Hypothalamus (tissue), 51 donors: ENCODE data around the gene NIM1K.
"Not testable (repeated sequence)": the region's sequence is repeated elsewhere in the genome, so short reads cannot be mapped to it uniquely, and the experiment has no call there.

ENCODE experiments used
- DNase-seq, 51 donors: peaks; one replicate each; lab custom pipeline; 2025; lab: John Stamatoyannopoulos, UW

Gene NIM1K

DNA sequence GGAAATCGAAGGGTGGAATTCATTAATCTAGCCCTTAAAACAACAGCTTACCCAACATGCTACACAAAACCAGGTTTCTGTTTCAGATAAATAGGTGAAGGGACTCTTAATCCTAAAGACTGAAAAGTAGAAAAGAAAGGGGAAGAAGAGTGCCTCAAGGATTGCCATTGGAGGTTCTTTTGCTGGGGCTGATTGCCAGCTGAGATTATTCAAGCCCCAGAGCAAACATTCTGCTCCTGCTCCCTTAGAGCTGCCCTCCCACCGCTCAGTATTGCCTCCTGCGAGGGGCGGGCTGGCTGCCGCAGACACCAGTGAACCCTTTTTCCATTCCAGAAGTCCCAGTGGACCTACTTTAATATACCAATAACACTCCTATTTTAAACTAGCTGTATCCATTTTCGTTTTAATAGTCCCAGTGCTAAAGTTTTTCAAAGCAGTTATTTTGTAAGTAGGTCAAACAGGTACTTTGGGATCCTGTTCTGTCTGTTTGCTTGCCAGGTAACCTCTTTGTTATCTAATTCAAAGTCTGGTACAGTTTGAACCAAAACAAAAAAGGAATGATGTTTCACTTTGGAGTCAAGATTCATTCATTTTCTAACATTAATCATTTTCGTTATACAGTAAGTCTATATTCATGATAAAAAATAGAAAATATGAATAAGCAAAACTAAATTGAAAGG is 82.5 kb downstream of the NIM1K start:
- DNase-seq = no peak

DNA sequence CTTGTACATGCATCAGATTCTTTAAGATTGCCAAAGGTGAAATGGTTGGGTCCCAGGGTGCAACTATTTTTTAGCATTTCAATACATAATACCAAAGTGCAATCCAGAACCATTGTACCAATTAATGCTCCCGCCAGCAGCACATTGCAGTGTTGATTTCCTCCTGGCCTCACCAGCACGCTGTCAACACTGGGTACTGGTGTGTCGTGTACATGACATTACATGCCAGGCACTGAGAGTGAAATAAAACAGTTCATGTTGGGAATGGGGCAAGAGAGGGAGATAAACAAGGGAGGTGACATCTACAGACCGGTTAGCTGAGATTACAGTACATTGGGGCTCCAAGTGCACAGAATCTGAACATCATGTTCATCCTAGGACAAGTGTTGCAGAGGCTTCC is 83.4 kb downstream of the NIM1K start:
- DNase-seq = no peak

DNA sequence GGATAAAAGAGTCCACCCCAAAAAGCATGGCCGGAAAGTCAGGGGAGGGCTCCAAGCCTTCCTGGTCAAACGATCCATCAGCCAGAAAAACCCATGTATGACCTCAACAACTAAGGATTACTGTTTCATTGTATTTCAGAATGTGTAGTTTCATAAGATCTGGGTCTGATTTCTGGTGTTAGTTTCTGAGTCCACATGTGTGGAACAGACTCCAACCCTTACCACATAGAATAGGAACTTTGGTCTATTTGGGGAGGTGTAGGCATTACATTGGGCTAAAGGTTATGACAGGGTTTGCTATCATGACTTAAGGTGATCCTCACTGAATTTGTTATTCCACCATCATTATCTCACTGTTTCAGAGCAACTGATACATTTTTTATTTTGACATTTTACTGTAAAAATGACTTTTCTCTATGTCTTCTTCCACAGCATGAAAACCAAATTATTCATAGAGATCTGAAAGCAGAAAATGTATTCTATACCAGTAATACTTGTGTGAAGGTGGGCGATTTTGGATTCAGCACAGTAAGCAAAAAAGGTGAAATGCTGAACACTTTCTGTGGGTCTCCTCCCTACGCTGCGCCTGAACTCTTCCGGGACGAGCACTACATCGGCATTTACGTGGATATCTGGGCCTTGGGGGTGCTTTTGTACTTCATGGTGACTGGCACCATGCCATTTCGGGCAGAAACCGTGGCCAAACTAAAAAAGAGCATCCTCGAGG is 87.7 kb downstream of the NIM1K start:
- DNase-seq = no peak

DNA sequence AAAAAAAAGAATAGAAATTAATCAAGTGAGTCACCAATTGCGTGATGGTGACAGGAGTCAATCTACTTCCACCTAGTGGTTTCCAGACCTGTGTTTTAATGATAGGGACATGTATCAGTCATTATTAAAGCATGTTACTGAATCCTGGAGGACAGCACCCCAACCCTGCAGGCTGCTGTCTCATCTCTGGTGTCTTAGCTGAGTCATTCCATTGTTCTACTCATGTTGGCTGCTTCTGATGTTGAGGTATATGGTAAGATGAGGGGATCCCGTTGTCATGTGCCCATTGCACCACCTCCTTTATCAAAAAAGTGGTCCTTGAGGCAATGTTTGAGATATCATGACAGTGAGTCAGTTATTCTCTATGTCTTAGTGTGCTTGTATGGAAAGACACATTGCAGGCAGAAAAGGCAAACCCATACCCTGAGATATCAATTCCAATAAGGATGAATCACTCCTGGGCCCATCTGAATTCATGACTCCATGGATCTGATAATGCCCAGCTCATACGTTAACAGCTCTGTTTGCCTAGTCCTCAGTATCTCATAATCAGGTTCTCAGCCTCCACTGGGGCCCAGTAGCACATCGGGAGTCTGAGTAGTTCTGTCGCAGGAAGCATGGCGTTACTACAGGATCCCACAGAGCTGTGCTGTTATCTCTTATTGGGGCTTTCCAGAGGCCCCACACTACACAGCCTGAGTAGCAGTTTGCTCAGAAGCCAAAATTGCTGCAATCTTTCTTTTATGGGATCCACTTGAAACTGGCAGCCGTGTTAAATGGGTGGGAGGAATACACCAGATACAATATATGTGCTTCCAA is 90.0 kb downstream of the NIM1K start:
- DNase-seq = no peak

DNA sequence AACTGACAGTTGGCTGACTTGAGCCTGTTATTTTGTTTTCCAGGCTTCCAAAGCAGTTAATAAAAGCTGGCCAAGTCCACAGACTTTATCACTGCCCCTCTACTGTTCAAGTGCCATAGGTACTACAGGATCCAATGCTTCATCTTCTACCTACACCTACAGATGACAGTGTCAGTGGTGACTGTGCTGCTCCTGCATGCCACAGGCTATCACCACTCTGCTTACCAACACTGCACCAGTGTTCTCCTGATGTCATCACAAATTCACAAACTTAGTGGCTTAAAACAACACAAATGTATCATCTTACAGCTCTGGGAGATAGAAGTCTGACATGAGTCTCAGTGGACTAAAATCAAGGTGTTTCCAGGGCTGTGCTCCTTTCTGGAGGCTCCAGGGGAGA is 94.6 kb downstream of the NIM1K start:
- no peak for DNase-seq

DNA sequence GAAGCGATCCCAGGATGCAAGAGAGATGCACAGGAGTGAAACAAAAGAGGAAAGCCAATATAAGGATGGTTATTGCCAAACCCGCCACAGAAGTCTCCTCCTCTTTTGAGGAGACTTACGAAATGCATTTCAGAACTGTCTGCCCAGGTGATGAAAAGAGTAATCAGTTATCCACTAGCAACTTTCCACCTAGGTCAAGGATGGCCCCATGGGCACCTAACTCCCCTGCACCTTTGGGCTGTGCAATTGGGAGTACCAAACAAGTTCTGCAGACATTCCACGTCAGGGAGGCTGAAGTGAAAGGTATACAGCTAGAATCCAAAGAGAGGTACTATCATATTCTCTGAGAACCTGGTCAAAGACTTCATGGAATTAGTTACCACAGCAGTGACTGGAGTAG is 95.5 kb downstream of the NIM1K start:
- DNase-seq = no peak

DNA sequence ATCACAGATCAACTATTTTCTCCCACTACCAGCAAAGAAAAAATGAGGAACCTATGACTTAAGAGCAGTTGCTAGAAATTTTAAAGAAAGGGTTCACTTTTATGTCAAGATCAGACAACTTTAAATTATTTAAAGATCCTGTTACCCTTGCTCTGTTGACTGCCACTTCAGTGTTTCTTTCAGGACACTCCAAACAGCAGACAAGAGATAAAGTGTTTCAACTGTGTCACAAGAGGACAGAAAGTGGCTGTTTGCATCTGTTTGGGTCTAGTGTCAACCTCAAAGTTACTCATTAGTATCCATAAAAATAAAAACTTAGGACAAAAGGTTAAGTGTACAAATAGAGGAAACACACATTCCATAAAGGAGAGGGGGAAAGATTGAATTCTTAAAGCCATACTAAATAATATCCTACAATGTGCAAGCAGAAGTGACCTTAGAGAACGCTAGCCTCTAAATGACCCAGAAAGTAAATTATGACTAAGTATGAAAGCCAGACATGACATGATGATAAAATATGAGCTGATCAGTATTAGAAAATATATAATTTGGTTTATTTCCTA is 96.3 kb downstream of the NIM1K start:
- no peak for DNase-seq

DNA sequence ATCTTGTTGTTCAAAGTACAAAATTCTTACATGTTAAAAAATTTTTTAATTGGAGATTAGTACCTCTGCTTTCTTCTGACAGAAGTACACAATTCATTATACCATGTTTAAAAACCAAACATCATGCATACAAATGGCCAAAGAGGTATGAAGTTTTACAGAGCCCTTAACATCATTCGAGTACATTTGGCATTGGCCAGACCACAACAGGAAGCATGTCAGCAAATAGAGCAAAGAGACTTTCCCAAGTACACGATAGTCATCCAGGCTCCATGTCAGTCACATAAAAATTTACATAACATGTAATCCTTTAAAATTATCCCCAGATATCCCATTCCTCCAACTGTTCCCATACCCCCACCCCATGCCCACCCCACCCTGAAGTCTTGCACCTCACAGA is 98.7 kb downstream of the NIM1K start:
- no peak for DNase-seq

DNA sequence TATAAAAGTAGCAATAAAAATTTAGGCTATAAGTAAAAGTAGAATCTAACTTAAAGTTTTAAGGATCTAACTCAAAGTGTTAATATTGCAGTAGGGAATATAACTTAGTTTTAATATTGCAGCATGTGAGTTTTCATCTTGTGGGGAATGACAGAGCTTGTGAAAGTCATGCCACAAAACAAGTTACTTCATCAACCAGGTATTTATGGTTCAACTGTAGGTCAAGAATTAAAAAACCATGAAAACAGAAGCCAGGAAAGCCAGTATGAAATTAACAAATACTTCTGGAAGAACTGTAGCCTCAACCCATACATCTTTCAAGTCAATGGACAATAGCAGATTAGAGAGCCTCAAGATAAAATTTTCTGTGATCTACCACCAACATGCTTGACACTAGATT is 102.2 kb downstream of the NIM1K start:
- no peak for DNase-seq

DNA sequence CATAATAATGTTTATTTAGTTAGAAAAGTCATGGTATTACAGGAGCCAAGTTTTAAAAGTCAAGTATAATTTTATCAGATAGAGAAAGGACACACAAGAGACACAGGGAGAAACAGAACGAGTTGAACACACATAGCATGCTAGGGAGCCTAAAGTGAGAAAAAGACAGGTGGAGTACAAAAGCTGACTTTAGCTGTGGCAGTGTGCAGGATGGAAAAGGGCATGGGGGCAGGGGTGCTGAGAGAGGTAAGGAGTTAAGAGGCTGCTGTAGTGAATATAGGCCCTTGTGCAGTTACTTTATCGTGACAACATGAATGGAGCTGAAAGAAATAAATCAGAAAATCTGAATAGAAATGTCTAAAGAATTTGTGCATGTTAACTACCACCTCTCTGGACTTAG is 103.2 kb downstream of the NIM1K start:
- DNase-seq = no peak

DNA sequence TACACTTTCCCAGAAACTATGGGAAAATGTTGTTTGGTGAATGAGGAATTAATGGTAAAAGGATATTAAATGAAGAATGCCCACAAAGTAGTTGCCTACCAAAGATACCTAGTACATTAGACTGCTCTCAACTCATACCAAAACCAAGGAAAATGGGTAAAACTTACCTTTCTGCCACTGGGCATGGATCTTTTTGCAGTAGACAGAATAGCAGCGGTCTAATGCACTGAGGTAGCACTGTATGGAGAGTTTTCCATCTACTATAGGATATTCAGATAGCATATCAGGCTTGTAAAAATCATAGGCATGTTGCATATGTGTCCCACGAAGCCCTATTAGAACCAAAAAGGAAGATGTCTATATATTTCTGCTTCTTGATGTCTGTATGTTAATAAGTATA is 104.8 kb downstream of the NIM1K start:
- DNase-seq = no peak

DNA sequence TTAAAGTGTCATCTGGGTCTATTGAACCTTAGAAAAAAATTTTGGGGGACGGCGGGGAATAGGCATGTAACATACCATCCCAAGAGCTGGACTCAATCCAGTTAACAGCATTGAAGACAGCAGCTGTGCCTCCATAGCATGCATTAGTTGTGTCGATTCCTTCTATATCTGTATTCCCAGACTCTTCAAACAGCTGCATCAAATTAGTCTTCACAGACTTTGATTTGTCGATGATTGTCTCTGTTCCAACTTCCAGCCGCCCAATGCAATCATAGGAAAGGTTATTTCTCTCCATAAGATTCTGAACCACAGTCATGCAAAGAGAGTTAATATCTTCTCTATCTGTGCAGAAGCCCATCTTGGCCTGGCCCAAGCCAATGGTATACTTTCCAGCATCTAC is 106.4 kb downstream of the NIM1K start:
- DNase-seq = no peak

DNA sequence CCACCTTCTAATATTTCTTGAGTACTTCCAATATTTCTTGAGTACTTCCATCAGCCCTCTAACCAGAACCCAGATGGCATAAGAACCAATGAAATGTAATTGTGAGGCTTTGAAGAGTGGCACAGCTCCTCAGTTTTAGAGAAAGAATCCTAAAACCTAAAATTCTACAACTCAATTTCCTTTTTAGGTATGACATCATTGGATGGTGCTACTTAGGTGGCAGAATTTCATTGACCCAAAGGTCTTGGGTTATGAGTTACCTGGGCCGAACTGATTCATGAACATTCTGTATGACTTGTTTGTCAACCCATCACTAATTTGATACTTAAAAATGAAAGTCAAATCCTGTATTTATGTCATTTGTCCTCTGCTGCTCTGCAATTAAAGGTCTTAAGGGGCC is 108.1 kb downstream of the NIM1K start:
- DNase-seq = no peak

DNA sequence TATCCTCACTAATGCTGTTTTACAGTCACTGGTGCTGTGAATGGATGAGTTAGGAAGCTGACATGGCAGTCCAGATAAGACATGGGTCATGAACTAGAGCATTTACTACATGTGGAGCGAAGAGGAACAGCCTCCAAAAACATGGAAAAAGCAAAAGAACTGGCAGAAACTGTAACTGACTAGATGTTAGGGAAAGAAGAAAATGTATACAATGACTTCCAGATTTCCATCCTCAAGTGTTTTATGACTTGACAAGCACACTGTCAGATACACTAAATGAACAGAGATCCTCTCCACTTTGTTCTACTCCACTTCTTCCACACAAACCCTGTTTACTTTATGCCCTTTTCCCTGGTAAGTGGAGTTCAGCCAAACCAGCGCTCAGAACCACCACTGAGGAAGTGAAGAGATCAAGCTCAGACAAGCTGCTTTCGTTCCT is 109.6 kb downstream of the NIM1K start:
- no peak for DNase-seq

DNA sequence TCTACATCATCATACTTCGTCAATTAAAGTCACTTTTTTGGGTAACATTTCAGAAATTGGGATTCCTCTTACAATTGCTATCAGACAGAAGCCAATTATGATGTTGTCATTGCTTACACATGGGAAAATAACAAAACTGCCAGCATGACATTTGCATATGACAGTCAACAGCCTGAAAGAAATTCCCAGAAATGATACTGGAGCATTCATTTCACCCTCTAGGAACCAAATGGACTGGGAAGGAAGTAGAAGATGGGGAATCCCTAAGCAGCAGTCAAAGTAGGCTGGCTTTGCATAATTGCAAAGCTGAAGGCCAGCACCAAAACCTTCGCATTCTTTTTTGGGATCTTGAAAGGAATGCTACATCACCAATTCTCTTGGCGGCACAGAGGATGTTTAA is 110.5 kb downstream of the NIM1K start:
- DNase-seq = no peak

DNA sequence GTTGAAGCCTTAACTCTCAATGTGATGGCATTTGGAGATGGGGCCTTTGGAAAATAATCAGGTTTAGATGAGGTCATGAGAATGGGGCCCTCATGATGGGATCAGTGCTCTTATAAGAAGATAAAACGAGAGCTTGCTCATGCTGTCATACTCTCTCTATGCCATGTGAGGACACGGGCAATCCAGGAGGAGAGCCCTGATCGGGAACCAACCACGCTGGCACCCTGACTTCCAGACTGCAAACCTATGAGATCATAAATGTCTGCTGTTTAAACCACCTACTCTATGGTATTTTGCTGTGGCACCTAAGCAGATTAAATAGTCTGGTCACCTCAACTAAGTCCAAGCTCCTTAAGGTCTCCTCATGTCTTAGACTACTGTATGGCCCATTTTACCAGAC is 111.2 kb downstream of the NIM1K start:
- no peak for DNase-seq

DNA sequence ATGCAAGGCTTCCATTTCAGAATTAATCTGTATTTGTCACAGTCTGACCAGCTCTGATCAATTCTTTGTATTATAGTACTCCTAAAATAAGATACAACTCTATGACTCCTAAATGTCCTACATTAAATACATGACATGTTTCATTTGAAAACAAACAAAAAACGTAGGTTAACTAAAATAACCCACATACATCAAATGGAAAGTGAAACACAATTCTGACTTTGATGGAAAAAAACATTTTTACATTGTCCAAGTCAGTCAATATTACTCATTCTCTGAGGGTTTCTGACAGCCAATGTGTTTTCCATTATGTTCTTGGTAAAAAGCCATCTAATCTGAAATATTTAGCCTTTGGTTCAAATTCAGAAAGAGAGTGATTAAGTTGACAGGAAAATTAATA is 112.5 kb downstream of the NIM1K start:
- DNase-seq = no peak

DNA sequence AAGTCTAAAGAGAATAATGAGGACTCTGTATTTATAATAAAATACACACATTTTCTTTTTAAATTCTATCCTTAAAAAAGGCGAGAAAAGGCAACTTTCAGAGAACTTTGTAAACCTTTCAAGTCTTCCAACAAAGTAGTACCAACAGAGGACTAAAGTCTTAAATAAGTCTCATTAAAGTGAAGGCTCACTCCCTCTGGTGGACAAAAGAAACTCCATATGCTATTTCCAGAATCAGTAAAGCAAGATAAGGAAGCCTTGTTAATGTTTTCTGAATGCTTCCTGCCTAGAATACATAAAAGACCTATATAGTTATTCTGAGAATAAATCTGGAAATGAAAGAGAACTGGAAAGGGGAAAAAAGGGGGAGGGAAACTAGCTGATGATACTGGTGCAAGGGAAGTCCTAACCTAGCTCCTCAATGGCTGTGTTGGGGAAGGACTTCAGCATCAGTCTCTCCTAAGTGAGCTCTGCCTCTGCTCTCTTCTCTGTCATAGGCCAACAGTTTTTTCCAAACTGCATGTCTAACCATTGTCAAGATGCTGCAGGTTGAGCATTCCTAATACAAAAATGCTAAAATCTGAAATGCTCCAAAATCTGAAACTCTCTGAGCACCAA is 114.0 kb downstream of the NIM1K start:
- peak in 2 of 51 donors; percentile 3 to 46 for DNase-seq

DNA sequence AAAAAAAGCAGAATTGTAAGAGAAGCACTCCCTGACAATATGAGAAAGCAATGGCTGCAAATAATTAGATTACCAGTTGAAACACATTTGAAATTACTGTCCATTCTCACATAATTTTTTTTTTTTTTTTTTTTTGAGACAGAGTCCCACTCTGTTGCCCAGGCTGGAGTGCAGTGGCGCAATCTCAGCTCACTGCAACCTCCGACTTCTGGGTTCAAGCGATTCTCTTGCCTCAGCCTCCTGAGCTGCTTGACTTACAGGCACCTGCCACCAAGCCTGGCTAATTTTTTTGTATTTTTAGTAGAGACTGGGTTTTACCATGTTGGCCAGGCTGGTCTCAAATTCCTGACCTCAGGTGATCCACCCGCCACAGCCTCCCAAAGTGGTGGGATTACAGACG is 114.9 kb downstream of the NIM1K start:
- not testable (repeated sequence) for DNase-seq

DNA sequence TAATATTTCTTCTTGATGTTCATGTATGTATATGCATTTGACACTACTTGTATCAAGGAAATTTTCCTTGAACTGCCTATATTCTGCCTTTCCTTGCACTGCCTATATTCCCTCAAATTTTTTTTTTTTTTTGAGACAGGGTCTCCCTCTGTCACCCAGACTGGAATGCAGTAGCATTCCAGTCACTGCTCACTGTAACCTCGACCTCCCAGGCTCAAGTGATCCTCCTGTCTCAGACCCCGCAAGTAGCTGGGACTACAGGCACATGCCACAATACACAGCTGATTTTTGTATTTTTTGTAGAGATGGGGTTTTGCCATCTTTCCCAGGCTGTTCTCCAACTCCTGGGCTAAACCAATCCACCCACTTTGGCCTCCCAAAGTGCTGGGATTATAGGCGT is 117.1 kb downstream of the NIM1K start:
- no peak for DNase-seq

DNA sequence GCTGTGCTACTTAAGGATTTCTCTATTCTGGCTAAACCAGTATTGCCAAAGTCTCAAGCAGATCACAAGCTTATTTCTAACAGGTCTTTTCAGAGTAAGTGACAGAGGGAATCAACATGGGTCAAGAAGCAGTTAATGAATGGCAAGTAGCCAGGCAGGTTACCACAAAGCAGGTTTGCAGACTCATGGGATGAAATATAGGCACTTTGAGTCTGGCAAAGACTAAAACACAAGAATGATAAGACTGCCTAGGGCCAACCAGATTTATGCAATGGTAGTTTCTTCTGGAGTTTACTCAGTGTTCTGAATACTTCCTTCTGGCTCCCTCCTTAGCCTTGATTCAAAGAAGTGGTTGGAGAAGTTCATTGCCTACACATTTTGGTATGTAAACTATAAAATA is 117.6 kb downstream of the NIM1K start:
- no peak for DNase-seq
